Measurements from ENCODE around the gene ATP5F1E.

DNA sequence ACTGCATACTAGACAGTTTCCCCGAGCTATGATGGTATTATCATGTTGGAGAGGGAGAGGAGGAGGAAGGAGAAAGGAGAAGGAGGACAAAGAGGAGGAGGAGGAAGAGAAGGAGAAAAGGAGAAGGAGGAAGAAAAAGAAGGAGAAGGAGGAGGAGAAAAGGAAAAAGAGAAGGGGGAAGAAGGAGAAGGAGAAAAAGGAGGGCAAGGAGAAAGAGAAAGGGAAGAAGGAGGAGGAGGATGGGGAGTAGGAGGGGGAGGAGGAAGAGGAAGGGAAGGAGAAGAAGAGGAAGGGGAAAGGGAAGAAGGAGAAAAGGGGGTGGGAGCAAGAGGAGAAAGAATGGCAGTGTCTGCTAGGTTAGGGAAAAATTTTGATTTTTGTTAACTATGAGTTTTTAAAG is 45.6 kb upstream of the ATP5F1E start:
- TF ChIP-seq, protein P1, sequence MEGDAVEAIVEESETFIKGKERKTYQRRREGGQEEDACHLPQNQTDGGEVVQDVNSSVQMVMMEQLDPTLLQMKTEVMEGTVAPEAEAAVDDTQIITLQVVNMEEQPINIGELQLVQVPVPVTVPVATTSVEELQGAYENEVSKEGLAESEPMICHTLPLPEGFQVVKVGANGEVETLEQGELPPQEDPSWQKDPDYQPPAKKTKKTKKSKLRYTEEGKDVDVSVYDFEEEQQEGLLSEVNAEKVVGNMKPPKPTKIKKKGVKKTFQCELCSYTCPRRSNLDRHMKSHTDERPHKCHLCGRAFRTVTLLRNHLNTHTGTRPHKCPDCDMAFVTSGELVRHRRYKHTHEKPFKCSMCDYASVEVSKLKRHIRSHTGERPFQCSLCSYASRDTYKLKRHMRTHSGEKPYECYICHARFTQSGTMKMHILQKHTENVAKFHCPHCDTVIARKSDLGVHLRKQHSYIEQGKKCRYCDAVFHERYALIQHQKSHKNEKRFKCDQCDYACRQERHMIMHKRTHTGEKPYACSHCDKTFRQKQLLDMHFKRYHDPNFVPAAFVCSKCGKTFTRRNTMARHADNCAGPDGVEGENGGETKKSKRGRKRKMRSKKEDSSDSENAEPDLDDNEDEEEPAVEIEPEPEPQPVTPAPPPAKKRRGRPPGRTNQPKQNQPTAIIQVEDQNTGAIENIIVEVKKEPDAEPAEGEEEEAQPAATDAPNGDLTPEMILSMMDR (IDR thresholded peaks at IDR 0.05 in 4 of 5, conservative IDR thresholded peaks at IDR 0.05 in 1 of 5), result no peak
- no peak for TF ChIP-seq POLR2A (IDR thresholded peaks at IDR 0.05)

Data from gastrocnemius medialis (tissue), 4 donors.